WTC11 (cell line): Measurements from ENCODE around the gene MTCL1. TPM values are rescaled to one million over a fixed set of nuclear protein-coding genes. Genes with fewer than 3 reads are reported as not detected.

Source experiments
- ATAC-seq: fragments of 200-7000 bp; cut with Tn5 transposase; 2 replicates; pipeline ENCODE4 v1.10.0; 2021; ENCODE audit warnings: mild to moderate bottlenecking, moderate library complexity
- CTCF ChIA-PET: fragments of 300-600 bp; sonication (Branson Sonifier 250); formaldehyde crosslinking; loops from one replicate; lab custom pipeline; 2021; ENCODE audit warnings: antibody characterized with exemption; lab: Charles Lee
- POLR2A ChIA-PET: fragments of 350-600 bp; sonication (Branson Sonifier 250); formaldehyde crosslinking; loops from one replicate; lab custom pipeline; 2021; ENCODE audit warnings: antibody characterized with exemption; lab: Charles Lee
- DNase-seq: peaks from one replicate; pipeline ENCODE4 v3.0.0; 2021; ENCODE audit warnings: low spot score
- H3K27ac Mint-ChIP-seq: 2 replicates; pipeline ENCODE4 v1.8.0; 2021; ENCODE audit warnings: mixed read lengths
- H3K27me3 Mint-ChIP-seq: 2 replicates; pipeline ENCODE4 v1.8.0; 2021; ENCODE audit warnings: low read depth, mild to moderate bottlenecking, moderate library complexity, mixed read lengths
- H3K36me3 Mint-ChIP-seq: 2 replicates; pipeline ENCODE4 v1.8.0; 2021; ENCODE audit warnings: mixed read lengths
- H3K4me1 Mint-ChIP-seq: 2 replicates; pipeline ENCODE4 v1.8.0; 2022; ENCODE audit warnings: mixed read lengths
- H3K4me3 Mint-ChIP-seq: 2 replicates; pipeline ENCODE4 v1.8.0; 2021; ENCODE audit warnings: mild to moderate bottlenecking, moderate library complexity, mixed read lengths
- H3K9me3 Mint-ChIP-seq: 2 replicates; pipeline ENCODE4 v1.8.0; 2021; ENCODE audit warnings: mixed read lengths
- ATF1 ChIP-seq: sonication (generic); formaldehyde crosslinking; IDR thresholded peaks from 2 replicates; pipeline ENCODE4 v1.8.1; 2023; ENCODE audit warnings: mild to moderate bottlenecking, moderate library complexity, missing genetic modification reagents
- FOXP1 ChIP-seq: sonication (generic); formaldehyde crosslinking; IDR thresholded peaks from 2 replicates; pipeline ENCODE4 v1.8.0; 2022; ENCODE audit warnings: missing genetic modification reagents, mild to moderate bottlenecking, moderate library complexity, borderline replicate concordance
- IRF2 ChIP-seq: sonication (generic); formaldehyde crosslinking; IDR thresholded peaks from 2 replicates; pipeline ENCODE4 v1.8.0; 2022; ENCODE audit warnings: low read depth, missing genetic modification reagents, borderline replicate concordance
- MXD4 ChIP-seq: fragments of 250-450 bp; sonication (Bioruptor Pico); IDR thresholded peaks from 2 replicates; pipeline ENCODE4 v1.8.0; 2021; ENCODE audit warnings: mild to moderate bottlenecking, moderate library complexity, borderline replicate concordance
- MYBL2 ChIP-seq: sonication (generic); formaldehyde crosslinking; IDR thresholded peaks from 2 replicates; pipeline ENCODE4 v1.8.1; 2023; ENCODE audit warnings: mild to moderate bottlenecking, moderate library complexity, missing genetic modification reagents
- NFYB ChIP-seq: sonication (generic); formaldehyde crosslinking; conservative IDR thresholded peaks from 2 replicates; pipeline ENCODE4 v1.8.0; 2022; ENCODE audit warnings: low read depth, missing genetic modification reagents
- NR1H2 ChIP-seq: sonication (generic); formaldehyde crosslinking; IDR thresholded peaks from 2 replicates; pipeline ENCODE4 v1.9.0; 2021; ENCODE audit warnings: mild to moderate bottlenecking, moderate library complexity, missing genetic modification reagents
- SMAD4 ChIP-seq: sonication (generic); formaldehyde crosslinking; IDR thresholded peaks from 2 replicates; pipeline ENCODE4 v1.8.0; 2022; ENCODE audit warnings: mild to moderate bottlenecking, missing genetic modification reagents
- ZNF232 ChIP-seq: sonication (generic); formaldehyde crosslinking; IDR thresholded peaks from 2 replicates; pipeline ENCODE4 v1.8.0; 2022; ENCODE audit warnings: mild to moderate bottlenecking, missing genetic modification reagents
- ZNF396 ChIP-seq: fragments of 250-450 bp; sonication (Bioruptor Pico); IDR thresholded peaks from 2 replicates; pipeline ENCODE4 v1.8.0; 2021; ENCODE audit warnings: mild to moderate bottlenecking, moderate library complexity, borderline replicate concordance
- ZNF423 ChIP-seq: fragments of 250-450 bp; sonication (Bioruptor Pico); IDR thresholded peaks from 2 replicates; pipeline ENCODE4 v2.1.2; 2022; ENCODE audit warnings: mild to moderate bottlenecking, moderate library complexity
- ZNF671 ChIP-seq: fragments of 250-450 bp; sonication (Bioruptor Pico); IDR thresholded peaks from 2 replicates; pipeline ENCODE4 v1.8.0; 2021; ENCODE audit warnings: mild to moderate bottlenecking
- total RNA-seq: library from RNA; stranded (reverse); gene quantifications from 3 replicates; pipeline ENCODE4 v1.2.3, GENCODE V29; 2021
- TF ChIP-seq, protein P1 (sequence below): sonication (generic); formaldehyde crosslinking; IDR thresholded peaks from 2 replicates; pipeline ENCODE4 v1.8.1; 2022; ENCODE audit warnings: missing genetic modification reagents, borderline replicate concordance
- TF ChIP-seq, protein P2 (sequence below): sonication (generic); formaldehyde crosslinking; IDR thresholded peaks from 2 replicates; pipeline ENCODE4 v1.8.0; 2022; ENCODE audit warnings: mild to moderate bottlenecking, missing genetic modification reagents
- TF ChIP-seq, protein P3 (sequence below): sonication (generic); formaldehyde crosslinking; IDR thresholded peaks from 2 replicates; pipeline ENCODE4 v1.8.1; 2023; ENCODE audit warnings: mild to moderate bottlenecking, missing genetic modification reagents
- TF ChIP-seq, protein P4 (sequence below): sonication (generic); formaldehyde crosslinking; IDR thresholded peaks from 2 replicates; pipeline ENCODE4 v1.8.1; 2022; ENCODE audit warnings: low read depth, missing genetic modification reagents, borderline replicate concordance
- TF ChIP-seq, protein P5 (sequence below): sonication (generic); formaldehyde crosslinking; IDR thresholded peaks from 2 replicates; pipeline ENCODE4 v1.8.1; 2023; ENCODE audit warnings: mild to moderate bottlenecking, missing genetic modification reagents, moderate library complexity
- TF ChIP-seq, protein P6 (sequence below): sonication (generic); formaldehyde crosslinking; IDR thresholded peaks from 2 replicates; pipeline ENCODE4 v1.8.1; 2022; ENCODE audit warnings: mild to moderate bottlenecking, missing genetic modification reagents, moderate library complexity, borderline replicate concordance
- TF ChIP-seq, protein P7 (sequence below): fragments of 250-450 bp; sonication (Bioruptor Pico); conservative IDR thresholded peaks from 2 replicates; pipeline ENCODE4 v1.9.0; 2021; ENCODE audit warnings: mild to moderate bottlenecking
- TF ChIP-seq, protein P8 (sequence below): fragments of 250-450 bp; sonication (Bioruptor Pico); IDR thresholded peaks from 2 replicates; pipeline ENCODE4 v2.1.2; 2022; ENCODE audit warnings: mild to moderate bottlenecking, moderate library complexity

Gene MTCL1
- total RNA-seq, 1 experiment from 2014 or later, result 64.3 TPM

DNA sequence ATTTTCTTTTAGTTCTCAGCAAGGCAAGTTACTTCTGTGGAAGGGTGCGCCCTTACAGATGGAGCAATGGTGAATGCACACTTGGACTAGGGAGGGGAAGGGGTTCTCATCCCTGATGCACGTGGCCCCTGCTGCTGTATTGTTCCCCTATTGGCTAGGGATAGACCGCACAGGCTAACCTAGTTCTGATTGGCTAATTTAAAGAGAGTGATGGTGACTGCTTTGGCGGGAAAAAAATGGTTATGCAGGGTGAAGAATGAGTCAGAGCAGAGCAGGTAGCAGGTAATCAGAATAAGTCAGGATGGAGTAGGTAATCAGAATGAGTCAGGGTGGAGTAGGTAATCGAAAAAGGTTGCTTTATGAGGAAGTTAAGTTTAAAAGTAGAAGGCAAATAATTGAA is 171.5 kb downstream of the MTCL1 start:
- DNase-seq (no peak), ATAC-seq (no peak)
- peaks cover 16% of the 10 kb centered on the region for H3K36me3 Mint-ChIP-seq
- H3K27ac Mint-ChIP-seq, result no peak overlapping the region
- H3K27me3 Mint-ChIP-seq, result no peaks in the 10 kb centered on the region
- no peak for TF ChIP-seq IRF2 (CRISPR knock-in tag)
- TF ChIP-seq, protein P1, sequence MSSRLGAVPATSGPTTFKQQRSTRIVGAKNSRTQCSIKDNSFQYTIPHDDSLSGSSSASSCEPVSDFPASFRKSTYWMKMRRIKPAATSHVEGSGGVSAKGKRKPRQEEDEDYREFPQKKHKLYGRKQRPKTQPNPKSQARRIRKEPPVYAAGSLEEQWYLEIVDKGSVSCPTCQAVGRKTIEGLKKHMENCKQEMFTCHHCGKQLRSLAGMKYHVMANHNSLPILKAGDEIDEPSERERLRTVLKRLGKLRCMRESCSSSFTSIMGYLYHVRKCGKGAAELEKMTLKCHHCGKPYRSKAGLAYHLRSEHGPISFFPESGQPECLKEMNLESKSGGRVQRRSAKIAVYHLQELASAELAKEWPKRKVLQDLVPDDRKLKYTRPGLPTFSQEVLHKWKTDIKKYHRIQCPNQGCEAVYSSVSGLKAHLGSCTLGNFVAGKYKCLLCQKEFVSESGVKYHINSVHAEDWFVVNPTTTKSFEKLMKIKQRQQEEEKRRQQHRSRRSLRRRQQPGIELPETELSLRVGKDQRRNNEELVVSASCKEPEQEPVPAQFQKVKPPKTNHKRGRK (CRISPR knock-in tag), result no peak
- TF ChIP-seq, protein P2, sequence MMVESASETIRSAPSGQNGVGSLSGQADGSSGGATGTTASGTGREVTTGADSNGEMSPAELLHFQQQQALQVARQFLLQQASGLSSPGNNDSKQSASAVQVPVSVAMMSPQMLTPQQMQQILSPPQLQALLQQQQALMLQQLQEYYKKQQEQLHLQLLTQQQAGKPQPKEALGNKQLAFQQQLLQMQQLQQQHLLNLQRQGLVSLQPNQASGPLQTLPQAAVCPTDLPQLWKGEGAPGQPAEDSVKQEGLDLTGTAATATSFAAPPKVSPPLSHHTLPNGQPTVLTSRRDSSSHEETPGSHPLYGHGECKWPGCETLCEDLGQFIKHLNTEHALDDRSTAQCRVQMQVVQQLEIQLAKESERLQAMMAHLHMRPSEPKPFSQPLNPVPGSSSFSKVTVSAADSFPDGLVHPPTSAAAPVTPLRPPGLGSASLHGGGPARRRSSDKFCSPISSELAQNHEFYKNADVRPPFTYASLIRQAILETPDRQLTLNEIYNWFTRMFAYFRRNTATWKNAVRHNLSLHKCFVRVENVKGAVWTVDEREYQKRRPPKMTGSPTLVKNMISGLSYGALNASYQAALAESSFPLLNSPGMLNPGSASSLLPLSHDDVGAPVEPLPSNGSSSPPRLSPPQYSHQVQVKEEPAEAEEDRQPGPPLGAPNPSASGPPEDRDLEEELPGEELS (CRISPR knock-in tag), result no peak
- TF ChIP-seq ZNF423 (CRISPR knock-in tag), result no peak
- TF ChIP-seq, protein P3, sequence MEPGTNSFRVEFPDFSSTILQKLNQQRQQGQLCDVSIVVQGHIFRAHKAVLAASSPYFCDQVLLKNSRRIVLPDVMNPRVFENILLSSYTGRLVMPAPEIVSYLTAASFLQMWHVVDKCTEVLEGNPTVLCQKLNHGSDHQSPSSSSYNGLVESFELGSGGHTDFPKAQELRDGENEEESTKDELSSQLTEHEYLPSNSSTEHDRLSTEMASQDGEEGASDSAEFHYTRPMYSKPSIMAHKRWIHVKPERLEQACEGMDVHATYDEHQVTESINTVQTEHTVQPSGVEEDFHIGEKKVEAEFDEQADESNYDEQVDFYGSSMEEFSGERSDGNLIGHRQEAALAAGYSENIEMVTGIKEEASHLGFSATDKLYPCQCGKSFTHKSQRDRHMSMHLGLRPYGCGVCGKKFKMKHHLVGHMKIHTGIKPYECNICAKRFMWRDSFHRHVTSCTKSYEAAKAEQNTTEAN, result no peak
- TF ChIP-seq, protein P4, sequence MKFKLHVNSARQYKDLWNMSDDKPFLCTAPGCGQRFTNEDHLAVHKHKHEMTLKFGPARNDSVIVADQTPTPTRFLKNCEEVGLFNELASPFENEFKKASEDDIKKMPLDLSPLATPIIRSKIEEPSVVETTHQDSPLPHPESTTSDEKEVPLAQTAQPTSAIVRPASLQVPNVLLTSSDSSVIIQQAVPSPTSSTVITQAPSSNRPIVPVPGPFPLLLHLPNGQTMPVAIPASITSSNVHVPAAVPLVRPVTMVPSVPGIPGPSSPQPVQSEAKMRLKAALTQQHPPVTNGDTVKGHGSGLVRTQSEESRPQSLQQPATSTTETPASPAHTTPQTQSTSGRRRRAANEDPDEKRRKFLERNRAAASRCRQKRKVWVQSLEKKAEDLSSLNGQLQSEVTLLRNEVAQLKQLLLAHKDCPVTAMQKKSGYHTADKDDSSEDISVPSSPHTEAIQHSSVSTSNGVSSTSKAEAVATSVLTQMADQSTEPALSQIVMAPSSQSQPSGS, result no peak
- TF ChIP-seq ZNF232, result no peak
- TF ChIP-seq, protein P5, sequence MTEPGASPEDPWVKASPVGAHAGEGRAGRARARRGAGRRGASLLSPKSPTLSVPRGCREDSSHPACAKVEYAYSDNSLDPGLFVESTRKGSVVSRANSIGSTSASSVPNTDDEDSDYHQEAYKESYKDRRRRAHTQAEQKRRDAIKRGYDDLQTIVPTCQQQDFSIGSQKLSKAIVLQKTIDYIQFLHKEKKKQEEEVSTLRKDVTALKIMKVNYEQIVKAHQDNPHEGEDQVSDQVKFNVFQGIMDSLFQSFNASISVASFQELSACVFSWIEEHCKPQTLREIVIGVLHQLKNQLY (CRISPR knock-in tag), result no peak
- TF ChIP-seq NFYB (CRISPR knock-in tag), result no peak
- no peak for TF ChIP-seq MYBL2
- TF ChIP-seq, protein P6, sequence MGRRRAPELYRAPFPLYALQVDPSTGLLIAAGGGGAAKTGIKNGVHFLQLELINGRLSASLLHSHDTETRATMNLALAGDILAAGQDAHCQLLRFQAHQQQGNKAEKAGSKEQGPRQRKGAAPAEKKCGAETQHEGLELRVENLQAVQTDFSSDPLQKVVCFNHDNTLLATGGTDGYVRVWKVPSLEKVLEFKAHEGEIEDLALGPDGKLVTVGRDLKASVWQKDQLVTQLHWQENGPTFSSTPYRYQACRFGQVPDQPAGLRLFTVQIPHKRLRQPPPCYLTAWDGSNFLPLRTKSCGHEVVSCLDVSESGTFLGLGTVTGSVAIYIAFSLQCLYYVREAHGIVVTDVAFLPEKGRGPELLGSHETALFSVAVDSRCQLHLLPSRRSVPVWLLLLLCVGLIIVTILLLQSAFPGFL, result no peak
- peaks cover 26% of the 10 kb centered on the region for H3K9me3 Mint-ChIP-seq
- no peak overlapping the region for H3K4me3 Mint-ChIP-seq
- no peaks in the 10 kb centered on the region for H3K4me1 Mint-ChIP-seq
- ChIA-PET CTCF (no interaction called here), POLR2A (no interaction called here)

DNA sequence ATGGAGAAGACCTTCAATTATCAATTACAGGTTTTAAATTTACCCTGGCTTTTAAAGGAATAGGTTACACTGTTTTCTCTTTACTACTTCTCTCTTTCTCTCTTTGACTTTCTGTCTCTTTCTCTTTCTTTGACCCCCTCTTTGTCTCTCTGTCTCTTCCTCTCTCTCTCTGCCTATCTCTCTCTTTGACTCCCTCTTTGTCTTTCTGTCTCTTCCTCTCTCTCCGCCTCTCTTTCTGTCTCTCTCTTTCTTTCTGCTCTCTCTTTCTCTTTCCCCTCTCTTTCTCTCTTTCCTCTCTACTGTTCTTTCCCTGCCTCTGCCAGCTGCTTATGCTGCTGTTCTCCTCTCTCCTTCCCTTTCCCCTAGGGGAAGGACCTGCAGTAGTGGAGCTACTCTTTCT is 175.7 kb downstream of the MTCL1 start:
- TF ChIP-seq, protein P7, sequence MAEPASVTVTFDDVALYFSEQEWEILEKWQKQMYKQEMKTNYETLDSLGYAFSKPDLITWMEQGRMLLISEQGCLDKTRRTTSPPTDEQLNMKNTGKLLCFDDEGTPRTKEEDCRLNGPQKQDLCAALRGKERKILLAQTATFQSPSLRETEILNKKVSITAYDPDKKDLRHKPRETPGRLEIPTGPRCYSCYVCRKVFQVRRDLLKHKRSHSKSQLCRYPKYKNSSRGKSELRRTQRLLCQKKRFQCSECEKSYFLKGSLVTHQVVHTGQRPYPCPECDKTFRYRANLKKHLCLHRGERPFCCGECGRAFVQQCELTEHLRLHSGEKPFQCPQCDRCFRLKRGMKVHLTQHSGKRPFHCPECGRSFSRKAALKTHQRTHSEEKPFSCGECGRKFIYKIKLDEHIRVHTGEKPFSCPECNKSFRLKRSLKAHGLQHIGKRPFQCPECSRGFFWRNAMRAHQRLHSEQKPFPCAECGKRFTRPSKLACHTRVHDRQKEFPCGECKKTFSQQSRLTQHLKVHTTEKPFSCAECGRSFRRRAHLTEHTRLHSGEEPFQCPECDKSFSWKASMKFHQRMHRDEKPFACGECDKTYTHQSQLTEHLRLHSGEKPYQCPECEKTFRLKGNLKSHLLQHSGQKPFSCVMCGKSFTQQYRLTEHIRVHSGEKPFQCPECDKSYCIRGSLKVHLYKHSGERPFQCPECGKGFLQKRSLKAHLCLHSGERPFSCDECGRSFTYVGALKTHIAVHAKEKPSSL, result no peak
- TF ChIP-seq FOXP1, result no peak
- no peak for TF ChIP-seq MXD4
- no peak for TF ChIP-seq IRF2 (CRISPR knock-in tag)
- no peak for TF ChIP-seq SMAD4
- TF ChIP-seq, protein P2 (CRISPR knock-in tag), result no peak
- no peak for TF ChIP-seq ZNF671 (CRISPR knock-in tag)
- TF ChIP-seq, protein P8, sequence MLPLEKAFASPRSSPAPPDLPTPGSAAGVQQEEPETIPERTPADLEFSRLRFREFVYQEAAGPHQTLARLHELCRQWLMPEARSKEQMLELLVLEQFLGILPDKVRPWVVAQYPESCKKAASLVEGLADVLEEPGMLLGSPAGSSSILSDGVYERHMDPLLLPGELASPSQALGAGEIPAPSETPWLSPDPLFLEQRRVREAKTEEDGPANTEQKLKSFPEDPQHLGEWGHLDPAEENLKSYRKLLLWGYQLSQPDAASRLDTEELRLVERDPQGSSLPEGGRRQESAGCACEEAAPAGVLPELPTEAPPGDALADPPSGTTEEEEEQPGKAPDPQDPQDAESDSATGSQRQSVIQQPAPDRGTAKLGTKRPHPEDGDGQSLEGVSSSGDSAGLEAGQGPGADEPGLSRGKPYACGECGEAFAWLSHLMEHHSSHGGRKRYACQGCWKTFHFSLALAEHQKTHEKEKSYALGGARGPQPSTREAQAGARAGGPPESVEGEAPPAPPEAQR (CRISPR knock-in tag), result no peak
- TF ChIP-seq ATF1 (CRISPR knock-in tag), result no peak
- TF ChIP-seq ZNF423 (CRISPR knock-in tag), result no peak
- no peak for TF ChIP-seq NR1H2 (CRISPR knock-in tag)
- no peak for TF ChIP-seq ZNF396 (CRISPR knock-in tag)
- ChIA-PET POLR2A (no interaction called here), CTCF (no interaction called here)
- no peaks in the 10 kb centered on the region for H3K4me1 Mint-ChIP-seq
- peaks cover 47% of the 10 kb centered on the region for H3K36me3 Mint-ChIP-seq
- no peak for DNase-seq
- H3K27me3 Mint-ChIP-seq, result peaks cover 11% of the 10 kb centered on the region
- no peak overlapping the region for H3K4me3 Mint-ChIP-seq
- peaks cover 45% of the 10 kb centered on the region for H3K9me3 Mint-ChIP-seq
- no peak overlapping the region for H3K27ac Mint-ChIP-seq
- ATAC-seq, result no peak
